ENCODE results near the gene GPR108.

The GPR108 gene

DNA sequence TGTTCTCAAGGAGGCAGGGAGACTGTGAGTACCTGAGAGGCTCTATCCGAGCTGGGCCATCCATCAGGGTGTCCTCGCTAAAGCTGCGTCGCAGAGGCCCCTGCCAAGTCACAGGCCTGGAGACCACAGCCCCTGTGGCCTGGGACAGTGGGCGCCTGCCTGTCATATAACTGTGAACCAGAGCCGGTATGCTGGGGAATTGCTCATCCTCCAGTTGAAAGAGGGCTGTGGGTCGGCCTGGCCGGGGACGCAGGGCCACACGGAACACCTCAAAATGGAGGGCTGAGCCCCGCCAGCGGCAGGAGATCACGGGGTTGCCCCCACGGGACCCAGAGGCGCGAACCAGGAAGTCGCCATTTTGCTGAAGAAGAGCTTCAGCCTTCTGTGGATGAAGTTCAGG is 23.2 kb upstream of the GPR108 start:
- in situ Hi-C loops (cut with MboI; ENCODE audit: low sequenced_read_pairs, unreplicated experiment), result no loop called here
- DNase-seq (ENCODE audit: low spot score), result no peak
- TF ChIP-seq, protein P1, sequence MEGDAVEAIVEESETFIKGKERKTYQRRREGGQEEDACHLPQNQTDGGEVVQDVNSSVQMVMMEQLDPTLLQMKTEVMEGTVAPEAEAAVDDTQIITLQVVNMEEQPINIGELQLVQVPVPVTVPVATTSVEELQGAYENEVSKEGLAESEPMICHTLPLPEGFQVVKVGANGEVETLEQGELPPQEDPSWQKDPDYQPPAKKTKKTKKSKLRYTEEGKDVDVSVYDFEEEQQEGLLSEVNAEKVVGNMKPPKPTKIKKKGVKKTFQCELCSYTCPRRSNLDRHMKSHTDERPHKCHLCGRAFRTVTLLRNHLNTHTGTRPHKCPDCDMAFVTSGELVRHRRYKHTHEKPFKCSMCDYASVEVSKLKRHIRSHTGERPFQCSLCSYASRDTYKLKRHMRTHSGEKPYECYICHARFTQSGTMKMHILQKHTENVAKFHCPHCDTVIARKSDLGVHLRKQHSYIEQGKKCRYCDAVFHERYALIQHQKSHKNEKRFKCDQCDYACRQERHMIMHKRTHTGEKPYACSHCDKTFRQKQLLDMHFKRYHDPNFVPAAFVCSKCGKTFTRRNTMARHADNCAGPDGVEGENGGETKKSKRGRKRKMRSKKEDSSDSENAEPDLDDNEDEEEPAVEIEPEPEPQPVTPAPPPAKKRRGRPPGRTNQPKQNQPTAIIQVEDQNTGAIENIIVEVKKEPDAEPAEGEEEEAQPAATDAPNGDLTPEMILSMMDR (IDR thresholded peaks at IDR 0.05; ENCODE audit: borderline replicate concordance, control extremely low read depth, extremely low read depth, insufficient read depth, missing control alignments), result no peak

DNA sequence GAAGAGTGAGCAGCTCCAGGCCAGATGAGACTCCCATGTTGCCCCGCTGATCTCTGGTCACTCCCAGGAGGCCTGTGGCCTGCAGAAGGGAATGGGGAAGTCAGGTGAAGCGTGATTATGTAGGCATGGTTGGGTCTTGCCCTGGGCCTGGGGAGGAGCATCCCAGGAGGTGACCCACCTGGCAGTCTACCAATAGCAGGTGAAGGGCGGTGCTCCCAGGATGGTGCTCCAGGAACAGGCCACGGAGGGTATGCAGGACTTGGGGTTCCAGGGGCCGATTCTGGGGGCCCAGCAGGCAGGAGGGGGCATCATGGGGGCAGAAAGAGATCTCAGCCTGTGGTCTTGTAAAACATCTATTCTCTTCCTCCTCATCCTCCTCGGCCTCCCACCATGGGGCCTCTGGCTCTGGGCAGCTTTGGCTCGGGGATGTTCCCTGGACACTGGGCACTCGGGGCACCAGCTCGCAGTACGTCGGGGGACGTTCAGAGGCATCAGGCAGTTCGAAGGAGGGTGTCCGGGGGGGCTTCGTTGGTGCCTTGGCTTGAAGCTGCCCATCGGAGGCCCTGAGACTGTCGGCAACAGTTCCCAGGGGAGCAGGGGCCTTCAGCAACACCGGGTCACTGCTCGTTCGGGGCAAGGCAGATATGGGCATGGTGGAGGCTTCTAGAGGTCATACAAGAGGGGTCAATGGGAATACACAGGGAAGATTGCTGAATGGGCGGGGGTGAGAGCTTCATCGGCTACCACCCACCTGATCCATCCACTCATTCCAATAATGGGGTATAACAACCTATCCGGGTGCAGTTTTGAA is 17.5 kb upstream of the GPR108 start:
- in situ Hi-C loops (cut with MboI; ENCODE audit: low sequenced_read_pairs, unreplicated experiment), result no loop called here
- peak; percentile 18 for DNase-seq (ENCODE audit: low spot score)

DNA sequence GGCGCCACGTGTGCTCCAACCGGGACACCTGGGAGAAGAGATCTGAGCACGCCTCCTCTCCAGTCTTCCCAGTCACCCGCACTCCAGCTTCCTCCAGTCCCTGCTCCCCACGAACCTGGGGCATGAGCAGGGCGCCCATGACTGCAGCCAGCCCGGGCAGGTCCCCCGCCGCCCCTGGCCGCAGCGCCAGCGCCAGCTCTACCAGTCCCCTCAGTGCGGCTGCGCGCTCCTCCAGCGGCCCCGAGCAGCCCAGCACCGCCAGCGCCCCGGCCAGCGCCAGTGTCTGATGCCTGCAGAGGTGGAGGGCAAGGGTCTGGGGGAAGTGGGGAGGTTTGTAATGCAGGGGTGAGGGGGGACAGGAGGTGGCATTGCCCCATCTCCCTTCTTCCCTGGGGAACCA is 16.8 kb upstream of the GPR108 start:
- DNase-seq (ENCODE audit: low spot score), result no peak
- TF ChIP-seq, protein P1 (IDR thresholded peaks at IDR 0.05; ENCODE audit: borderline replicate concordance, control extremely low read depth, extremely low read depth, insufficient read depth, missing control alignments), result no peak
- in situ Hi-C loops (cut with MboI; ENCODE audit: low sequenced_read_pairs, unreplicated experiment), result no loop called here

More for the DNA sequence above, 17.5 kb upstream of the GPR108 start:
- TF ChIP-seq, protein P1 (IDR thresholded peaks at IDR 0.05; ENCODE audit: borderline replicate concordance, control extremely low read depth, extremely low read depth, insufficient read depth, missing control alignments), result no peak

DNA sequence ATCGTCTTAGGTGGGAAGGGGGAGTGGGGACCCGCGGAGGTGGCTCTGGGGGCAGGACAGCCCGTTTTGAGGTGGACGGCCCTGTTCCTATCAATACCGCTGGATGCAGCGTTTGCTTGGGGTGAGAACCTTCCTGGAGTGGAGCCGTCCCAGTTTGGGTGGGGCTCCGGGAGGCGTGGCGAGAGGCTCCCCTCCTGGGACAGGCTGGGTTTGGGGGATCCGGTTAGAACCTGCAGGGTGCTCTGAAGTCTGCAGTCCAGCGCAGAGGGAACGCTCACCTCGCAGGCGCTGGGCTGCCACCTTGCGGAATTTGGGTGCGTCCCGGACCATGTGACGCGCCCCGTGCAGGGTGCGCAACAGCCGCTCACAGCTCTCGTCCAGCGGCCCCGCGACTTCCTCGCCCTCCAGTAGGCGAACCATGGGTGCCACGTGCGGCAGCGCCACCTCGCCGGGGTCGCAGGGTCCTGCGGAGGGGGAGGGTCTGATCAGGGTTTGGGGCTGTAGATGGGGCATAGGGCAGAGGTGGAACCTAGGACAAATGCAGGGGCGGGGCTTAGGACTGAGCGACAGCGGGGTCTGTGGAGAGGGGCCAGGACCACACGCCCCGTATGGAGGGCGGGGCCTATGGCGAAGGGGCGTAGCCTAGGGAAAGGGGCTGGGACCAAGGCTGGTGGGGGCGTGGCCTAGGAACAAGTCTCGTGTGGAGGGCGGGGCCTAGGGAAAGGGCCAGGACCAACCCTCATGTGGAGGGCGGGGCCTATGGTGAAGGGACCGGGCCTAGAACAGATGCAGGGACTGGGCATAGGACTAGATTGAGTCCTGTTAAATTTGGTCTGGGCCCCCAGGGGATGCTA is 16.0 kb upstream of the GPR108 start:
- DNase-seq (ENCODE audit: low spot score), result peak; percentile 94
- TF ChIP-seq, protein P1 (IDR thresholded peaks at IDR 0.05; ENCODE audit: borderline replicate concordance, control extremely low read depth, extremely low read depth, insufficient read depth, missing control alignments), result peak; percentile 68
- in situ Hi-C loops (cut with MboI; ENCODE audit: low sequenced_read_pairs, unreplicated experiment), result no loop called here

DNA sequence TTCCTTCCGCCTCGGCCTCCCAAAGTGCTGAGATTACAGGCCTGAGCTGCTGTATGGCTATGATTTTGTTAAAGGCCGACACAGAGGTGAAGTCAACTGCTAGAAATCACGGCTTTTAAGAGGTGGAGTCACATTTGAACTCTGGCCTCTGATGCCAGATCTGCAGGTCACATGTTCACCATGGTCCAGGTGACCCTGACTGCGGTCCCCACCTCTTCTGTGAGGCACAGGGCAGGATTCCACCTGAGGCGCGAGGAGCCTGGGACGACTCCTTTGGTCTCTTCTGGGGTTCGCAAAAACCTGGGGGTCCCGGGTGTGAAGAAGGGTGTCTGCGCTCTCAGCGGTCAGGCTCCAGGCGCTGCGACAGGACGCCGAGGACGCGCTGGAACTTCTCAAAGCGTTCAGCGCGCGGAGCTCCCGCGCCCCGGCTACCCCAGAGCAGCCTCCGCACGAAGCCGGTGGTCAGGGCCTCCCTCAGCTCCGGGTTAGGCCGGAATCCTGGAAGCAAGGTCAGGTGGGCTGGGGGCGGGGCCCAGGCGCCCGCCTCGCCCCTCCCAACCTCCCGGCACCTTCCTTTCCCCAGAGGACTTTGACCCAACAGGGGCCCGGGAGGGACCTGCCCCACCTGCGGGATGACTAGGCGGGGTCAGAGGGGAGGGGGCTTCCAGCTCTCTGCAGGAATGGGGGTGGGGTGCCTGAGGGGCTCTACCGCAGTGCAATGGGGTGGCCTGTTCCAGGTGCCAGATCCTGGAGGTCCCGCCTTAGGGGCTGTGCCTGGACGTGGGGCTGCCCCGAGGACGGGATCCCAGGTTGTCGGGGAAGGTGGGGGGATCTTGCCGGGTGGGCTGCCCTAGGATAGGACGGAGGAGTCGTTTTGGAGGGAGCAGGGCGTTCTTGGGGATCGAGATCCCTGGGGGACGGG is 15.1 kb upstream of the GPR108 start:
- TF ChIP-seq, protein P1 (IDR thresholded peaks at IDR 0.05; ENCODE audit: borderline replicate concordance, control extremely low read depth, extremely low read depth, insufficient read depth, missing control alignments), result no peak
- in situ Hi-C loops (cut with MboI; ENCODE audit: low sequenced_read_pairs, unreplicated experiment), result no loop called here
- DNase-seq (ENCODE audit: low spot score), result peak; percentile 14

DNA sequence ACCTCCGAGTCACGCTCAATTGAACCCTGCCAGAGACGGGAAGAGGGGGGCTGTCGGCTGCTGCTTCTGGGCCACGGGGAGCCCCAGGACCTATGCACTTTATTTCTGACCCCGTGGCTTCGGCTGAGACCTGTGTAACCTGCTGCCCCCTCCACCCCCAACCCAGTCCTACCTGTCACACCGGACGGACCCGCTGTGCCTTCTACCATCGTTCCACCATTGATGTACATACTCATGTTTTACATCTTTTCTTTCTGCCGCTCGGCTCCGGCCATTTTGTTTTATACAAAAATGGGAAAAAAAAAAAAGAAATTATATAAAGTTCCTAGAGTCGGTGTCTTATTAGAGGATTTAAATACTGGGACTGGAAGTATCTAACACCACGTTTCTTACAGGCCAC is 13.8 kb upstream of the GPR108 start:
- no peak for DNase-seq (ENCODE audit: low spot score)
- in situ Hi-C loops (cut with MboI; ENCODE audit: low sequenced_read_pairs, unreplicated experiment), result no loop called here
- TF ChIP-seq, protein P1 (IDR thresholded peaks at IDR 0.05; ENCODE audit: borderline replicate concordance, control extremely low read depth, extremely low read depth, insufficient read depth, missing control alignments), result no peak

All from GM13976 (cell line).